Effector memory CD4-positive, alpha-beta T cell (primary cell): Measurements from ENCODE around the gene CGN.

Experiments used
- DNase-seq, 3 donors: peaks; one replicate each; pipeline ENCODE4 v3.0.0-alpha.2; 2020
- H3K27ac ChIP-seq: 2 replicates; pipeline ENCODE4 v1.7.0; 2013; ENCODE audit warnings: mild to moderate bottlenecking, low read length, moderate library complexity; ENCODE audit not compliant: insufficient read depth, poor library complexity, severe bottlenecking
- H3K27me3 ChIP-seq: replicated peaks from 2 replicates; pipeline ENCODE4 v1.7.0; 2013; ENCODE audit warnings: mild to moderate bottlenecking, low read length; ENCODE audit not compliant: insufficient read depth, control insufficient read depth, poor library complexity, severe bottlenecking
- H3K36me3 ChIP-seq: 2 replicates; pipeline ENCODE4 v1.7.0; 2013; ENCODE audit warnings: mild to moderate bottlenecking, low read length, moderate library complexity; ENCODE audit not compliant: control insufficient read depth, insufficient read depth
- H3K4me1 ChIP-seq: 2 replicates; pipeline ENCODE4 v1.7.0; 2013; ENCODE audit warnings: low read length, mild to moderate bottlenecking; ENCODE audit not compliant: control insufficient read depth, insufficient read depth, poor library complexity, severe bottlenecking
- H3K4me3 ChIP-seq: 2 replicates; pipeline ENCODE4 v1.7.0; 2013; ENCODE audit warnings: low read length, low read depth, mild to moderate bottlenecking; ENCODE audit not compliant: insufficient read depth, poor library complexity, severe bottlenecking
- H3K9me3 ChIP-seq: 2 replicates; pipeline ENCODE4 v1.7.0; 2013; ENCODE audit warnings: mild to moderate bottlenecking, low read length, moderate library complexity; ENCODE audit not compliant: control insufficient read depth

The CGN gene

GRCh38 chr1:151495316-151495715 lies 15.9 kb upstream of the CGN start:
- no peak for DNase-seq
- Histone ChIP-seq H3K27ac (no peak overlapping the region), H3K4me1 (no peaks in the 10 kb centered on the region), H3K27me3 (no peaks in the 10 kb centered on the region), H3K36me3 (no peaks in the 10 kb centered on the region), H3K4me3 (no peak overlapping the region), H3K9me3 (no peaks in the 10 kb centered on the region)

DNA sequence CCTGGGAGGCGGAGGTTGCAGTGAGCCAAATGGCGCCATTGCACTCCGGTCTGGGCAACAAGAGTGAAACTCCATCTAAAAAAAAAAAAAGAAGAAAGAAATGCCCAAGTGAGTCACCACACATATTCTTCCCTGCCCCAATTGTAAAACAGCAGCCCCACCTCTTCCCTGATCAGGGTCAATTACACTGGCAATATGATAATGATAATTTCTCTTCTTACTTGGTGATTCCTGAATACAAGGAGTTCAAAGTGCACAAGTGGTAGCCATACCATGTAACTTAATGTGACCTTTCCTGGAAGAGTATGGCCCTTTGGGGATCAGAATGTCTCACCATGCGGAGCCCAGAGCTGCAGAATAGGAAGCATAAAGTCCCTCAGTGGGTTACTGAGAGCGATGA lies 11.8 kb upstream of the CGN start:
- Histone ChIP-seq H3K4me3 (no peak overlapping the region), H3K36me3 (no peaks in the 10 kb centered on the region), H3K4me1 (no peaks in the 10 kb centered on the region), H3K9me3 (no peaks in the 10 kb centered on the region), H3K27me3 (no peaks in the 10 kb centered on the region), H3K27ac (no peak overlapping the region)
- no peak for DNase-seq

DNA sequence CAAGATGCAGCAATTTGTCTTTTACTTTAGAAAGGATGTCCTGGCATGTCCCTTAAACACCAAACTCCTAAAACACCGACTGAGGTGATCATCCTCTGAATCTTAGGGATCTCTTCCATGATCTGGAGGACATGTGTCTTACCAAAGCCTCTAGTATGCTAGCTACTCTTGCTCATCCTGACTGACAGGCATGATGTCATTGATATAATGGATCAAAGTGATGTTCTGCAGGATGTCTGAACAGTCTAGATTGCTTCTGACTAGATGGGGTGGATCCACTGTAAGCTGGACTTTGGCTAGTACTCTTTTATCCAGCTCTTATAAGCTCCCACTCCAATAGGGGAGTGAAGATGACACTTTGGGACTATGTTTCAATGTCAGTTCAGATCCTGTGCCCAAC lies 11.3 kb upstream of the CGN start:
- Histone ChIP-seq H3K9me3 (no peaks in the 10 kb centered on the region), H3K27me3 (no peaks in the 10 kb centered on the region), H3K4me1 (no peaks in the 10 kb centered on the region), H3K27ac (no peak overlapping the region), H3K4me3 (no peak overlapping the region), H3K36me3 (no peaks in the 10 kb centered on the region)
- DNase-seq, result no peak

- Histone ChIP-seq H3K27me3 (no peaks in the 10 kb centered on the region), H3K27ac (no peak overlapping the region), H3K9me3 (no peaks in the 10 kb centered on the region), H3K4me1 (no peaks in the 10 kb centered on the region), H3K4me3 (no peak overlapping the region), H3K36me3 (no peaks in the 10 kb centered on the region)
- no peak for DNase-seq
These were observed 9.7 kb upstream of the CGN start for GRCh38 chr1:151501474-151501873.

GRCh38 chr1:151502035-151502700 lies 9.0 kb upstream of the CGN start:
- DNase-seq, result no peak
- Histone ChIP-seq H3K27ac (no peak overlapping the region), H3K27me3 (no peaks in the 10 kb centered on the region), H3K36me3 (no peaks in the 10 kb centered on the region), H3K4me1 (no peaks in the 10 kb centered on the region), H3K4me3 (no peak overlapping the region), H3K9me3 (no peaks in the 10 kb centered on the region)

GRCh38 chr1:151502859-151503780 lies 8.1 kb upstream of the CGN start:
- H3K4me1 ChIP-seq, result no peaks in the 10 kb centered on the region
- no peaks in the 10 kb centered on the region for H3K9me3 ChIP-seq
- H3K36me3 ChIP-seq, result no peaks in the 10 kb centered on the region
- DNase-seq, result no peak
- H3K4me3 ChIP-seq, result no peak overlapping the region
- no peak overlapping the region for H3K27ac ChIP-seq
- H3K27me3 ChIP-seq, result no peaks in the 10 kb centered on the region

- no peak for DNase-seq
- Histone ChIP-seq H3K27me3 (no peaks in the 10 kb centered on the region), H3K9me3 (no peaks in the 10 kb centered on the region)
These were observed 6.9 kb upstream of the CGN start for GRCh38 chr1:151504252-151504651.

DNA sequence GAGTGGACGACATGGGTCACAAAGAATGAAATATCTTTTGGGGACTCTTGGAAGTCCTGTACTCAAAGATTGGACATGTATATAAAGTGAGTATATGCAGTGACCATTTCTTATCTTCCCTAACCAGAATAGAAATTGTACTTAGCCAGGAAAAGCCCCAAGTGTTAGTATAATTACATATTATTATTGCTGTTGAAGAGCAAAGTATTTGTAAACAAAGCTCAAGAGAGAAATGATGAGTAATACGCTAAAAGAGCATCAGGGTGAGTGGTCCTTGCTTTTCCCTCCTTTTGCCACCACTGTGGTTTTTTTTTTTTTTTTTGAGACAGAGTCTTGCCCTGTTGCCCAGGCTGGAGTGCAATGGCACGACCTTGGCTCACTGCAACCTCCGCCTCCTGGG lies 6.4 kb upstream of the CGN start:
- no peaks in the 10 kb centered on the region for H3K4me1 ChIP-seq
- DNase-seq, result no peak
- no peaks in the 10 kb centered on the region for H3K27me3 ChIP-seq
- no peak overlapping the region for H3K27ac ChIP-seq
- H3K4me3 ChIP-seq, result no peak overlapping the region
- H3K9me3 ChIP-seq, result no peaks in the 10 kb centered on the region
- H3K36me3 ChIP-seq, result no peaks in the 10 kb centered on the region

More at GRCh38 chr1:151504252-151504651, 6.9 kb upstream of the CGN start:
- no peak overlapping the region for H3K27ac ChIP-seq
- H3K4me3 ChIP-seq, result no peak overlapping the region
- no peaks in the 10 kb centered on the region for H3K36me3 ChIP-seq
- H3K4me1 ChIP-seq, result no peaks in the 10 kb centered on the region

- Histone ChIP-seq H3K36me3 (no peaks in the 10 kb centered on the region), H3K27ac (no peak overlapping the region), H3K27me3 (no peaks in the 10 kb centered on the region), H3K9me3 (no peaks in the 10 kb centered on the region), H3K4me3 (no peak overlapping the region), H3K4me1 (peaks cover 20% of the 10 kb centered on the region)
- DNase-seq, result no peak
These were observed 2.4 kb upstream of the CGN start for GRCh38 chr1:151508833-151509232.

DNA sequence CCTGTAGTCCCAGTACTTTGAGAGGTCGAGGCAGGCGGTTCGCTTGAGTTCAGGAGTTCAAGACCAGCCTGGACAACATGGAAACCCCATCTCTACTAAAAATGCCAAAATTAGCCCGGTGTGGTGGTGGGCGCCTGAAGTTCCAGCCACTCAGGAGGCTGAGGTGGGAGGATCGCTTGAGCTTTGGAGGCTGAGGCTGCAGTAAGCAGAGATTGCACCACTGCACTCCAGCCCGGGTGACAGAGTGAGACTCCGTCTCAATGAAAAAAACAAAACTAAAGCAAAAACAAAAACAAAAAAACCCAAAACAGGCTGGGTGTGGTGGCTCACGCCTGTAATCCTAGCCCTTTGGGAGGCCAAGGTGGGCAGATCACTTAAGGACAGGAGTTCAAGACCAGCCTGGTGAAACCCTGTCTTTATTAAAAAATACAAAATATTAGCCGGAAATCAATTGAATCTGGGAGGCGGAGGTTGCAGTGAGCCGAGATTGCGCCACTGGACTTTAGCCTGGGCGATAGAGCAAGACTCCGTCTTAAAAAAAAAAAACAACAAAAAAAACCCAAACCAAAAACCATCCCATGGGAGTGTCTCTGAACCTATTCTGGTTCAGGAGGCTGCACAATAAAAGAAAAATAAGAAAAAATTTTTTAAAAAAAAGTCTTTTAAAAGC lies 1.7 kb upstream of the CGN start:
- H3K36me3 ChIP-seq, result no peaks in the 10 kb centered on the region
- no peak overlapping the region for H3K4me3 ChIP-seq
- H3K27ac ChIP-seq, result no peak overlapping the region
- H3K4me1 ChIP-seq, result peaks cover 20% of the 10 kb centered on the region
- H3K27me3 ChIP-seq, result no peaks in the 10 kb centered on the region
- no peaks in the 10 kb centered on the region for H3K9me3 ChIP-seq
- no peak for DNase-seq
